Psoas muscle (tissue), 8 donors: ENCODE results near the gene SASH3. TPM values are rescaled to one million over a fixed set of nuclear protein-coding genes. Genes with fewer than 3 reads are reported as not detected.

Source experiments
- ATAC-seq, 4 donors: fragments of 200-7000 bp; cut with Tn5 transposase; one replicate each; pipeline ENCODE4 v1.9.1; 2020; ENCODE audit warnings: moderate library complexity in 3 of 4, mild to moderate bottlenecking in 2 of 4
- DNase-seq, 2 donors: peaks; one replicate each; pipeline ENCODE4 v3.0.0-alpha.2; 2020
- H3K27ac ChIP-seq: fragments of 200-600 bp; one replicate; pipeline ENCODE4 v1.8.0; 2022
- H3K27me3 ChIP-seq, 3 donors: fragments of 200-600 bp in 1 of 3; one replicate each; pipeline versions ENCODE4 v1.6.1 to v1.8.0; 2013 to 2022; ENCODE audit warnings: low read length in 2 of 3, mild to moderate bottlenecking in 2 of 3, moderate library complexity in 1 of 3; ENCODE audit not compliant: insufficient read depth in 3 of 3
- H3K36me3 ChIP-seq, 2 donors: fragments of 200-600 bp in 1 of 2; one replicate each; pipeline versions ENCODE4 v1.6.1 to v1.8.0; 2013 to 2022; ENCODE audit warnings: low read depth in 1 of 2, mild to moderate bottlenecking in 1 of 2, moderate library complexity in 1 of 2; ENCODE audit not compliant: insufficient read depth in 1 of 2
- H3K4me1 ChIP-seq: fragments of 200-600 bp; one replicate; pipeline ENCODE4 v1.8.0; 2022
- H3K4me3 ChIP-seq: fragments of 200-600 bp; one replicate; pipeline ENCODE4 v1.8.0; 2022; ENCODE audit warnings: mild to moderate bottlenecking
- H3K9me3 ChIP-seq: fragments of 200-600 bp; one replicate; pipeline ENCODE4 v1.8.0; 2022
- CTCF ChIP-seq: fragments of 200-600 bp; IDR thresholded peaks from one replicate; pipeline ENCODE4 v1.8.0; 2022; ENCODE audit warnings: antibody characterized with exemption
- whole genome bisulfite sequencing, 3 donors: extraction: QIAGEN DNeasy Blood & Tissue Kit; methylation state at CpG; one replicate each; pipeline versions ENCODE4 v1.1.6 to v1.1.7; 2013; 5-methylcytosine and 5-hydroxymethylcytosine counted together
- intact Hi-C, 2 donors: fragments of 100-400 bp; cut with DNase I; formaldehyde crosslinking; loops; one replicate each; pipeline versions ENCODE4 v1.11.0 to v1.14.2; 2022
- polyA plus RNA-seq, 3 donors: library from polyadenylated mRNA; stranded (reverse); fragments of 200-250 nt; gene quantifications; one replicate each; pipeline ENCODE4 v1.2.3, GENCODE V29; 2013
- total RNA-seq, 4 donors: library from RNA; stranded (reverse); fragmentation: NEBNext Ultra II Directional in 2 of 4; extraction: Animal tissue kit (Norgen Biotek cat#: 25700) in 2 of 4; gene quantifications; one replicate each; pipeline versions ENCODE4 v1.2.1 to v1.2.4, GENCODE V29; 2021 to 2023
- donor health status: healthy with polysubstance abuse.
- donor health status: DM: no; HTN: no; CAD: no; lungs with moderate emphysema.
- donor health status: Bipolar disorder and iron deficiency.
- donor health status: healthy.
- donor health status: DM: yes; HTN: yes; CAD: no.
- donor health status: DM: no; HTN: no; CAD: no.
- donor health status: DM: no; HTN: no; CAD: no.
- donor health status: DM: yes; HTN: yes; CAD: no.

Gene SASH3
- total and polyA plus RNA-seq, 7 donors, result 0.58 to 2.5 (median 2.2) TPM

- no peak overlapping the region for H3K27ac ChIP-seq
- no peaks in the 10 kb centered on the region for H3K36me3 ChIP-seq
- H3K4me1 ChIP-seq, result no peaks in the 10 kb centered on the region
- no peaks in the 10 kb centered on the region for H3K9me3 ChIP-seq
- intact Hi-C loops, result no loop called here
- DNase-seq (peak; percentile 25 to 58), ATAC-seq (peak in 1 of 4 donors; percentile 33)
- WGBS, 3 donors, result 56 to 78% (median 73%) methylated on average over 4 to 8 of the region's 8 CpGs
- peak overlapping the region; percentile 25 for H3K4me3 ChIP-seq
- peaks cover 0 to 3% (median 0%) of the 10 kb centered on the region in 3 donors for H3K27me3 ChIP-seq
- TF ChIP-seq CTCF, result no peak
Observed at GRCh38 chrX:129781134-129781672, 1.5 kb downstream of the SASH3 start.

GRCh38 chrX:129781680-129782495 lies 2.1 kb downstream of the SASH3 start:
- ATAC-seq (peak in 1 of 4 donors; percentile 11), DNase-seq (peak in 1 of 2 donors; percentile 17)
- Histone ChIP-seq H3K4me3 (no peak overlapping the region), H3K27ac (no peak overlapping the region), H3K9me3 (no peaks in the 10 kb centered on the region), H3K36me3 (no peaks in the 10 kb centered on the region), H3K4me1 (no peaks in the 10 kb centered on the region), H3K27me3 (peaks cover 0 to 3% (median 0%) of the 10 kb centered on the region in 3 donors)
- intact Hi-C loops, result no loop called here
- WGBS, 3 donors, result 63 to 95% (median 89%) methylated on average over 9 to 10 of the region's 10 CpGs
- TF ChIP-seq CTCF, result no peak

DNA sequence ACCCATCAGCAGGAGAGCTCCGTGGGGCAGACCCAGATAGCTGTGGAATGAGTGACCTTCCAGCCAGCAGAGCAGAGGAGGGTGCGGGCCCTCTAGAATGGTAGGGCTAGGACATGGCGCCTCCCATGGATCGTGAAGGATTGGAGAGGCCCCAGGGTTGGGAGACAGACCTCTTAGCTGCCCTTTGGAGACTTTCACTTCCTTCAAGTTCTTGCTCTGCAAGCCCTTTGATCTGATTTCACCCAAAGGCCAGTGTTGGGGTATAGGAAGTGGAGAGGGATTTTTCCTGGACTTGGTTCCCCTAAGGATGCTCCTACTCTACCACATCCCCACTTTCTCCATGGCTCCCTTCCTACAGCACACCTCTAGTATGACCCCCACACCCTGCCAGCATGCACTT lies 3.0 kb downstream of the SASH3 start:
- TF ChIP-seq CTCF, result no peak
- 74 to 88% (median 82%) methylated on average over 4 of the region's 4 CpGs for WGBS, 3 donors
- ATAC-seq (no peak), DNase-seq (no peak)
- Histone ChIP-seq H3K36me3 (no peaks in the 10 kb centered on the region), H3K27me3 (peaks cover 0 to 3% (median 0%) of the 10 kb centered on the region in 3 donors), H3K4me3 (no peak overlapping the region), H3K9me3 (no peaks in the 10 kb centered on the region), H3K27ac (no peak overlapping the region), H3K4me1 (no peaks in the 10 kb centered on the region)
- intact Hi-C loops, result no loop called here

- Histone ChIP-seq H3K27ac (no peak overlapping the region), H3K9me3 (no peaks in the 10 kb centered on the region), H3K36me3 (no peaks in the 10 kb centered on the region), H3K4me3 (no peak overlapping the region), H3K4me1 (no peaks in the 10 kb centered on the region), H3K27me3 (peaks cover 0 to 3% (median 0%) of the 10 kb centered on the region in 3 donors)
- WGBS, 3 donors, result 82 to 88% (median 84%) methylated on average over 10 to 11 of the region's 11 CpGs
- ATAC-seq, result no peak
- no peak for DNase-seq
- intact Hi-C loops, result no loop called here
- TF ChIP-seq CTCF, result no peak
Observed at GRCh38 chrX:129783291-129783713, 3.6 kb downstream of the SASH3 start.
